HG03342 (cell line): ENCODE results near the gene MT4.

Source experiments
- ATAC-seq: cut with Tn5 transposase; IDR thresholded peaks from one replicate; pipeline ENCODE4 v1.9.1; 2021; ENCODE audit warnings: mild to moderate bottlenecking, moderate library complexity; ENCODE audit not compliant: unreplicated experiment

Gene MT4

GRCh38 chr16:56601325-56601724 is 36.5 kb downstream of the MT4 start:
- ATAC-seq: no peak

- ATAC-seq: no peak
Measured at GRCh38 chr16:56603589-56603988, 38.7 kb downstream of the MT4 start.

DNA sequence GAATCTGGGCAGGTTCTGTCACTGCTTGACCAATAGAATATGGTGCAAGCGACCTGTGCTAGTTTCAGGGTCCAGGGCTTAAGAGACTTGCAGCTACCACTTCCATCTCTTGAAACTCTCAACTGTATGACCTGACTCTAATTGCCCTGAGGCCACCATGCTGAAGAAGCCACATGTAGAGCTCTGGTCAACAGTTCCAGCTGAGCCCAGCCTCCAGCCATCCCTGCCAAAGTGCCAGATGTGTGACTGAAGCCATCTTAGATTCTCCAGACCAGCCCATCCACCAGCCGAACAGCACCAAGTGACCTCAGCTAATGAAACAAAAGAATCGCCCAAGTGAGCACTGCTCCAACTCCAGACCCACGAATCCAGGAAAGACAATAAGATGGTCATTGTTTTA is 40.1 kb downstream of the MT4 start:
- ATAC-seq: no peak

GRCh38 chr16:56605475-56605874 is 40.6 kb downstream of the MT4 start:
- ATAC-seq: no peak

GRCh38 chr16:56606071-56606475 is 41.2 kb downstream of the MT4 start:
- ATAC-seq: no peak

DNA sequence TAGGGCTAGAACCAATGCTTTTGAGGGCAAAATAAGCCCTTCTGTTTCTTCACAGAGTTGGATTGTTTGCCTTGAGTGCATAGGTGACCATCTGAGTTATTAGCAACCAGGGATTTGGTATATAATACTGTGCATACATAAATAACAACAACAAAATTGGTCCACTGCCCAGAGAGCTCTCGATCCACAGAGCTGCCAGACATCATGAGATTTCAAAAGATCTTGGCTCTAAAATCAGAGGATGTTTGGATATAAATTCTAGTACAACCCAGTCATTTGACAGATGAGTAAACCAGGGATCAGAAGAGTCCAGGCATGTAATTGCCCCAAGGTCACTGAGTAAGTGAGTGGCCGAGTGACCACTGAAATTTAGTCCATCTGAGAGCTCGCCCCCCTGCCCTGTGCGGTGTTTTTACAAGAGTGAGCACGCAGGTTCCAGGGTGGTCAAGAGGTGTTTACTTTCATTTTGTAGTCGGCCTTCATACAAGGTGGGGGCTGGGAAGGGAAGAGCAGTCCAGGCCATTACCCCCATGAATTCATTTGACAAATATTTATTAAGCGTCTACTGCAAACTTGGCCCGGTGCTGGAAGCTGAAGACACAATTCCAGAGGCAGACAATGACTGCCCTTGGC is 41.7 kb downstream of the MT4 start:
- ATAC-seq: no peak

DNA sequence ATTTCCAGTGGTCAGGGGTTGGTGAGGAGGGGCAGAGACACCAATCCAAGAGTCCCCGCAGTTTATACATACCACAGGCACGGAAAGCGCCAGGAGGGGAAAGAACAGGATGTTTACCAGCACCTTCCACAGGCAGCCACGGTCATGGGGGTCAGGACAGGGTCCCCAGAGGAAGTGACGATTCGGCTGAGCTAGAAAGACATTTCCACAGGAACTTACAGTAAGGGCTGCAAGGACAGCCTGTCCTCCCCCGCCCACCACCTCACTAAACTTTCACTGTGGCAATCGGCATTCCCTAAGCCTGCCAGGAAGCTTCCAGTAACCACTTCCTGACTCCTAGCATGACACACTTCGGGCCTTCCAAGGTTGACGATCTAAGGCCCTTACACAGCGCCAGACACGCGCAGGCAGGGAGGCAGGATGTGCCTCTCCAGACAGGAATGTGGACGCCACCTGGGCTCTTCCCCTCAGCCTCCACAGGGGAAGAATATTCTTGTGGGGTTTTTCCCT is 42.3 kb downstream of the MT4 start:
- no peak for ATAC-seq

GRCh38 chr16:56607675-56608042 is 42.8 kb downstream of the MT4 start:
- no peak for ATAC-seq

DNA sequence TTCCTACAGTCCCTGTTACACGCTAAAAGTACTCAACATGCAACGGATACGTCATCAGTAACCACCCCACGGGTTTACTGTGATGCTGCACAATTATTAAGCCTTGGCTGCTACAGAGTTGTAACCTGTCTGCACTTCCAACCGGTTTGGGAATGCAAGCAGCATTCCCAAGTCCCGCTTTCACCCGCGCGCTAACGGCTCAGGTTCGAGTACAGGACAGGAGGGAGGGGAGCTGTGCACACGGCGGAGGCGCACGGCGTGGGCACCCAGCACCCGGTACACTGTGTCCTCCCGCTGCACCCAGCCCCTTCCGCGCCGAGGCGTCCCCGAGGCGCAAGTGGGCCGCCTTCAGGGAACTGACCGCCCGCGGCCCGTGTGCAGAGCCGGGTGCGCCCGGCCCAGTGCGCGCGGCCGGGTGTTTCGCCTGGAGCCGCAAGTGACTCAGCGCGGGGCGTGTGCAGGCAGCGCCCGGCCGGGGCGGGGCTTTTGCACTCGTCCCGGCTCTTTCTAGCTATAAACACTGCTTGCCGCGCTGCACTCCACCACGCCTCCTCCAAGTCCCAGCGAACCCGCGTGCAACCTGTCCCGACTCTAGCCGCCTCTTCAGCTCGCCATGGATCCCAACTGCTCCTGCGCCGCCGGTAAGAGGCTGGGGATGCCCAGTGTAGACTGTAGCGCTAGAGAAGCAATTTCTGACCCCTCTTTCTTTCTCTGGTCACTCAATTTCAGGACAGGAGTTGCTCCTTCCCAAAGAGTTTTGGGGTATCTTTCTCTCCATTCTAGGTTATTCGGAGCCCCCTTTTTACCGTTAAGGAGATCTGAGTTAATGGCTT is 43.4 kb downstream of the MT4 start, which contains the start of gene MT2A:
TSS of gene MT2A (plus strand) at position 542 of the 833 bp plus-strand sequence. CDS start at position 614, 72 bp downstream.
- ATAC-seq: peak; percentile 87

GRCh38 chr16:56608876-56609462 is 44.1 kb downstream of the MT4 start:
- ATAC-seq: no peak

GRCh38 chr16:56609463-56609921 is 44.6 kb downstream of the MT4 start:
- peak; percentile 45 for ATAC-seq

GRCh38 chr16:56610017-56610608 is 45.2 kb downstream of the MT4 start:
- ATAC-seq: no peak

DNA sequence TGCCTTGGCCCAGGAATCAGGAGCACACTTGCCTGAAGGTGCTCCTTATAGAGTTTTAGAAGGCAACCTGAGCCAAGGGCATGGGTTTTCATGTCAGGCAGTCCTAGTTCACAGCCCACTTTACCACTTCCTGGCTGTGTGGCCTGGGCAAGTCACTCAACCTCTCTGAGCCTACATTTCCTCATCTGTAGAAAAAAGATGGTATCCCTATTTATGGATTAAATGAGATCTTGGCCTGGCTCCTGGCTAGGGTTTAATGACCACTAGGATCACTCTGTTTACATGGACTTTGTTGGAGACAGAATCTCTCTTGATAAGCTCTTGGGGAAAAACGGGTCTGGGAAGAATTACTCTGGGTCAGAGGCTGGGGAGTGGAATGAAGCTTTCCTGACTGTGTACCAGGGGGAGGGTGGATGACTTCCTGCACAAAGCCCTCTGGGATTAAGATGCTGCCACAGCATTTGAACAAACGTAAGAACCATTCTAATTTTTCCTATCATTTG is 45.8 kb downstream of the MT4 start:
- ATAC-seq: no peak

DNA sequence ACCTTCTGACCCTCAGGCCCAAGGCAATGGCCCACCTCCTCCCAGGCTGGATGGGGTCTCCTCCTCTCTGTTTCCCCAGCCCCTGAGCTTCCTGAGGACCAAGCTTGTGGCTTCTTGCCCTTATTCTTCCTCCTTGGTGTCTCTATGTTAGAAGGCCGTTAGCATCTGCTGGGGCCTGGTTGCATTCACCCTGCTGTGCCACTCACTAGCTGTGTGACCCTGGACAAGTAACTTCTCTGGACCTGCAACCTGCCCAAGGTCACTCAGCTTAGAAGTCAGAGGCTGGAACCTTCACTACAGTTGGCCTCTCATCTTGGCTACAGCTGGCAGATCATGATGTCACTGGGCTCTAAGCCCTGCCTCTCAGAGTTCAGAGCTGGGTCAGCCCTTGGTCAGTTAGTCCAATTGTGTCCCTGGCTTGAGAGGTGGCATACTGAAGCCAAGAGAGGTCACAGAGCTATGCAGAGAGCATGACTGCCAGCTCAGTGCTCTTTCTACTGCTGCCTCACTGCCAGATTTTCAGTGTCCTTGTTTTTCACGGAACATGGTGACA is 46.5 kb downstream of the MT4 start:
- ATAC-seq: no peak

- no peak for ATAC-seq
Measured at GRCh38 chr16:56613706-56614105, 48.8 kb downstream of the MT4 start.

- ATAC-seq: no peak
Measured at GRCh38 chr16:56614549-56614991, 49.7 kb downstream of the MT4 start.

- ATAC-seq: no peak
Measured at GRCh38 chr16:56615353-56615752, 50.5 kb downstream of the MT4 start.

DNA sequence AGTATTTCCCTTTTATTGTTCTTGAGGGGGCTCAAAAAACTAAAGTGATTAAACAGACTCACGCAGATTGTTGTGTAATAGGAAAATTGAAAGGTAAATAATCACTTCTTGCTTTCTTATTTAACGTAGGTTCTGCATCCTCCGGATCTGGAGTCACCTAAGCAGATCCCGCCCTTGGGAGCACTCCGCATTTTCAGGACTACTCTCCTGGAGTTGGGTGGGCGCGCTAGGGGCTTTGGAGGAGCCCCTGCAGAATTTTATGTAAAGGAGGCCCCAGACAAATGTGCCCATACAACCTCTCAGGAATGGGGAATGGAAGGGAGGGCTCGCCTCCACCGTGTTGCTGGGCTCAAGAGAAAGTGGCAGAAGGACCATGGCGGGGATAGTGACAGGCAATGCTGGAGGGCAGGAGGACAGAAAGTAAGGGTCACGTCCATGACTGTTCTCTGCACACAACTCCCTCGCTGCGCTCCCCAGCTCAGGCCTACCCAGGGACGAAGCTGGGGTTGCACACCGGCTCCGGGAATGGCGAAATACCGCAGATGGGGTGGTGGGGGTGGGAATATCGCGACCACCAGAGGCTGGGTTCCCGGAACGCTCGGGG is 51.8 kb downstream of the MT4 start:
- no peak for ATAC-seq

DNA sequence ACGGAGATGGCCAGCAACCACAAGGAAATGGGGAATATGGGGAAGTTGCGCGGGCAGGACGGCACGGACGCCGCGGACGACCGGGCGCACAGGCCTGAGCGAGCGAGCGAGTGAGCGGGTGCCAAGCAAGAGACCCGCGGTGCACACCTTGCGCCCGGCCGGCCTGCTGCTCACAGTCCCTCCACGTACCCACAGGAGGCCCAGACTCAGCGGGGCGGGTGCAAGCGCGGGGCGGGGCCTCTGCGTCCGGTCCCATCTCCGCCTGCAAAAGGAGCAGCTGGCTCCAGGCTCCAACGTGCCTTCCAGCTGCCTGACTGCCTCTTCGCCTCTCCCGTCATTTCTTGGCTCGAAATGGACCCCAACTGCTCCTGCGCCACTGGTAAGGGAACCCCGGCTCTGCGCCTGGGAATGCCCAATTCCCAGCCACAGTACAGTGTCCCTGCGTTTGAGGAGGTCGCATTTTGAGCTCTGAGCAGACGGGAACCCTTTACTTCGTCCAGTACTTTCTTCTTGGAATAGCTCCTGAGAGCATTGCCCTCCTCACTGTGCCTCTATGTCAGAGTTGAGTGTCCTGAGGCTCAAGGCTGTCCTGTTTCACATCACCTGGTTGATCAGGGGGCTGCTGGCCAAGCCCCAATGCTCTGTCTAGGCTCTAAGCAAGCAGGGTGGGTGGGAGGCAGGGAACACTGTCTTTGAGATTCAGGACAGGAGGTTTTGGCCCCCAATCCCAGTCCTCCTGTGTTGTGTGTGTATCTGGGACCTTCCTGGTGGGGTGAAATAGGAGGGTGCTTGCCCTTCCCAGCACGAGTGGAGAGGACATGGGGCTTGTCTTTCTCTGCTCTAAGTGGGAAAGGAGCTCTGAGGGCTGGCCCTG is 52.6 kb downstream of the MT4 start:
- no peak for ATAC-seq
